HG02870 (cell line): ENCODE results near the gene PHLDA2.

Source experiments
- ATAC-seq: cut with Tn5 transposase; IDR thresholded peaks from one replicate; pipeline ENCODE4 v1.9.1; 2021; ENCODE audit warnings: mild to moderate bottlenecking, moderate library complexity; ENCODE audit not compliant: unreplicated experiment

Gene PHLDA2

DNA sequence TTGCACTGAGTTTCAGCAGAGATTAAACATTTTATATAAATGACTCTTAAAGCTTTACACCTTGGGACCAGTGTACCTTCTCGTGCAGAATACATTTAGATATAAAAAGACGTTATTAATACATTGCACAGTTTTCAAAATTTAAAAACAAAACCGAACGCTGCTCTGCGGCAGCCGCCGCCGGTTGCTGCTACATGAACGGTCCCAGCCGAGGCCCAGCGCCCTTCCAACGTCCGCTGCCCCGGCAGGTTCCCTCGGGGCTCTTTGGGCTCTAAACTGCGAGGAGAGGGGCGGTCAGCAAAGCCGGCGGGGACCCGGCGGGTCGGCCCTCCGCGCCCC, 45.6 kb downstream of the PHLDA2 start:
- no peak for ATAC-seq

DNA sequence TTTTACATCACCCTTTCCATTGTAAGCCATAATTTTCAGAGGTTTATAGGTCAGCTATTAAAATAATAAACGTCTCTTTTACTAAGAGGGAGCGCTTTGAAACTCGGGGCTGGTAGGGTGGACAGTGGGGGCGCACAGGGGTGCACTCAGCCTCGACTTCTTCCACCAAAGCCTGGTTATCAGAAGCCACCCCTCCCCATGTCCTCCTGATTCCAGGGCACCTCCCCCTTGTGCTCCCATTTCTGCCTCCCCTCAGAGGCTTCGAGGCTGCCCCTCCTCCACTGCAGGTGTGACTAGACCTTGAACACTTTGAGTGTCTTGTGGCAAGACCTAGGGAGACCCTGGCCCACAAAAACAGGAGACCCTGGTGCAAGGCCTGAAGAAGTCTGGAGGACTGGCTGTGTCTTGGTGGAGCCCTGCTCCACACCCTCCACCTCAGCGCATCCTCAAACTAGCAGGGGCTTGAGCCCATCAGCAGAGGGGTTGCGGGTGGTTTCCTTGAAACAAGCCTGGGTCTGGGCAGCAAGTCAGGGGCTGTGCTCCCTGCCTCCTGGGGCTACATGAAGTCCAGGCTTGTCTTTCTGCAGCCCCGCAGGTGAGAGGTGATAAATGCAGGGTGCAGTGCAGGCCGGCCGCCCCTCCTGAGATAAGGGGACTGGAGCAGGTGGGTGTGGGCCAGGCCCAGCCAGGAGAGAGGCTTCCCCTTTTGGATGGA, 46.7 kb downstream of the PHLDA2 start:
- ATAC-seq, result no peak

DNA sequence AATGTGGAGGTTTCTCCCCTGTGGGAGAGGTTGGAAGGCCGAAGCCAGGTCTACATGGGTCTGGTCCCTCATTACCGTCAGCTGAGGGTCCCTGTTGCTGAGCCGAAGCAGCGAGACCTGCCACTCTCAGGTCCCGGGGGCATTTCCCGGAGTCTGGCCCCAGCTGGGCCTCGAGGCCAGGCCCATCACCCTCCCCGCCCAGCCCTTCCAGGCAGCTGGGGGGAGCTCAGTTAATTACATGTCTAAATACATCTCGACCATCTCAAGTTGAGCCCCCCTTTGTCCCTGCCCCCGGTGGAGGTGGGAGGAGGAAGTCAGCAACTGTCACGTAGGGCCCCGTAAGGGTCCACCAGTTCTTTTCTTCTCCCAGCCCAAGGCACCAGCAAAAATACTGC, 47.2 kb downstream of the PHLDA2 start:
- ATAC-seq, result no peak

DNA sequence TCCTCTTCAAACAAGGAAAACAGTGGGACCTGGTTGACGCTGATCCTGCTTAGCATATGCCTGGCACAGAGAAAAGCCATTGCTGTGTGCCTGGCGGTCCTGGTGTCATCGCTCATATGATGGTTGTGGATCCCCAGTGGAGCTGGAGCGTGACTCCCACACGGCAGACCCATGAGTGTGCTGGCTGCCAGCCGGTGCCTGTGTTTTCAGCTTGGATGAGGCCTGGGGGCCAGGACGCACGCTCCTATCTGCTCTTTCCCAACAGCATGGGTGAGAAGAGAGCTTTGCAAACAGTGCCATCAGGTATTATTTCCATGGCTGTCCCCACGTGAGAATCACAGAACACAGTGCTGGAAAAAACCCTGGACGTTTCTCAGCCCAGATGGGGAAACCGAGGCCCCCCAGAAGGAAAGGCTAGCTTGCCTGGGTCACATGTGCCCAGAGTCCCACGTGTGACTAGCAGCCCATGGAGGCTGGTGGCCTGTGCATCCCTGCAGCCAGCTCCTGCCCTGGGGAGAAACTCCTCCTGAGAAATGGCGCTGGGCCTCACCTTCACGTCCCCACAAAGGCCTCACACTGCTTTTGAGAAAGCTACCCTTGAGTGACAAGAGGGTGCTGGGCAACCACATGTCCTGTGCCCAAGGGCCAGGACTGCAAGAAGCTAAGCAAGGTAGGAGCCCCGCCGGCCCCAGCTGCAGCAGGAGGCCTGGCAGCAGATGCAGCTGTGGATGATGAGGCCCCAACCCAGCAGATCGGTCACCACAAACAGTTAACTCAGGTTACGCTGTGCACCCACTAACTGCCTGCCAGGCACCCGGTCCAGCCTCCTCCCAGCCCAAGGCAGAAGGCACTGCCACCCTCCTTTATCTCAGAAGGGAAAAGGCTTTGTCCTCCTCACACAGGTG, 47.9 kb downstream of the PHLDA2 start:
- ATAC-seq, result no peak

DNA sequence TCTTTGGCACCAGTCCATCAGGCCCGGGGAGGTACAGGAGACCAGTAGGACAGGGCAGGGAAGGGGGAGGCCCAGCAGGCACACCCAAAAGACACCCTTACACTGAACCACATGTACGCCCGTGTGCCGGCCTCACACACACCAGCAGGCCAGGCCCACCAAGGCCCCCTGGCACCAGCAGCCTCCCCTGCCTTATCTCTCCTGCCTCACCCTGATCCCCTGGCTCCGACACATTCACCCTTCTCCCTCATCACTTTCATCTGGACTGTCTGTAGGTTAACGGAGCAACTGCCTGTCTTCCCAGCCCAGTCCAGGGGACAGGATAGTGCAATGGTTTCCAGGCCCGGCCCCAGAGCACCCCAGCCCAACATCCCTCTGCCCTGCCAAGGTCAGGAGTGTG, 48.6 kb downstream of the PHLDA2 start:
- no peak for ATAC-seq

DNA sequence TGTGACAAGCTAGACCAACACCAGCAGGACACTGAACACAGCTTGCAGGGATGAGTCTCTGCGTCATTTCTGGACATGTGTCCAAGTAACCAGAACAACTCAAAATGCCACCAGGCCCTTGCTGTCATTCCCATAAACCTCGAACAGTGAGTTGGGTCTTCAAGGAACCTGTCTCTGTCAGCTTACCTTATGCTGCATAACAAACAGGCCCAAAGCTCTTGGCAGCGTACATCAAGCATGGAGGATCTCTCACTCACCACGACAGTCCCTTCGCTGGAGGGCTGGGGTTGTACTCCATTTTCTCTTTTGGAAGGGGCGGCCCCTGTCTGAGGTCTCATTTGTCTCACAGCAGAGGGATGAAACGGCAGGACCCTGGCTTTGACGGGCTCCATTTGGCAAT, 50.4 kb downstream of the PHLDA2 start:
- no peak for ATAC-seq
